K562 treated with DMSO at 1 percent for 48 hours (cell line): Measurements from ENCODE around the gene TTC33. TPM values are rescaled to one million over a fixed set of nuclear protein-coding genes. Genes with fewer than 3 reads are reported as not detected.

ENCODE experiments used
- total RNA-seq: library from RNA; unstranded; fragments of 300-600 nt; gene quantifications from 2 replicates; pipeline ENCODE4 v1.2.3, GENCODE V29; 2022; ENCODE audit warnings: low replicate concordance; ENCODE audit errors: extremely low read depth

Gene TTC33
- total RNA-seq: not detected in 2 replicates

DNA sequence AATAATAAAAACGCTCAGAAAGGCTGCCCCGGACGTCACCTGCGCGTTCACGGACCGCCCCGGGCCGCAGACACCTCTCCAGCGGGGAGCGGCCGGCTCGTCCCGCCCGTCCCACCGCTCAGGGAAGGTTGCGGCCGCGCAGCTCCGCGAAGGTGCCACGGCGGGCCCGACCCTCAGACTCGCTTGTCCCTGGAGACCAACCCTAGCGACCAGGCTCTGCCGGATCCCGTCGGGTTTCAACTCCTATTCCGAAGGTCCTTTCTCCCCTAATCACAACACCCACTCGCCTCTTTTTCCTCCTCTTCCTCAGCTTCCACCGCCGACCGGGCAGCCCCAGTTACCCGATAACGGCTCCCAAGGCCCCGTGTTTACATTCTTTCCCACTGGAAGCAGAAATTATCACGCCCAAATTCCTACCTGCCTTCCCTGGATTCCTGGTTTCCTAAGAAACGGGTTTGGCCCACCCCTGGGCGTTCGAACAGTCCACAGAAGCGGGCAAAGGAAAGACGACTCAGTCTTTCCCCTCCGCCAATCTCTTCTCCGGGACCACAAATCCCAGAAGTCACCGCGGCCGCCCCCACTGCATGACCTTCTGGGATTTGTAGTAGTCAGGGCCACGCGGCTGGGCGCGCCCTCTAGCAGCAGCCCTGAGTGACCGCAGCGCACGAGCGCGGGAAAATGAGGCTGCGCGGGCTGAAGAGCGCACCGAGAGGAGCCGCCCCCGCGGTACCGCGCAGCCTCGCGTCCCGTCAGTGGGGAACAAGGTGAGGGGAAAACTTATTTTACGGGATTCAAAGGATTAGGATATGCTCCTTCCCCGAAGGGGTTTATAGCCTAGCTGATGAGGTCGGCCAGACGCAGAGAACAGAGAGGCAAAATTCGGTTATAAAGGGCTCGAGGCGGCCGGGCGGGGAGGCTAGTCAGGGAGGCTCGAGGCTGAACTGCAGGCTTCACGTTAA, at the start of gene TTC33:
Gene TTC33, minus strand, starts transcription at position 555 of the 959 bp plus-strand sequence. CDS start 8,943 bp downstream, outside the sequence.

DNA sequence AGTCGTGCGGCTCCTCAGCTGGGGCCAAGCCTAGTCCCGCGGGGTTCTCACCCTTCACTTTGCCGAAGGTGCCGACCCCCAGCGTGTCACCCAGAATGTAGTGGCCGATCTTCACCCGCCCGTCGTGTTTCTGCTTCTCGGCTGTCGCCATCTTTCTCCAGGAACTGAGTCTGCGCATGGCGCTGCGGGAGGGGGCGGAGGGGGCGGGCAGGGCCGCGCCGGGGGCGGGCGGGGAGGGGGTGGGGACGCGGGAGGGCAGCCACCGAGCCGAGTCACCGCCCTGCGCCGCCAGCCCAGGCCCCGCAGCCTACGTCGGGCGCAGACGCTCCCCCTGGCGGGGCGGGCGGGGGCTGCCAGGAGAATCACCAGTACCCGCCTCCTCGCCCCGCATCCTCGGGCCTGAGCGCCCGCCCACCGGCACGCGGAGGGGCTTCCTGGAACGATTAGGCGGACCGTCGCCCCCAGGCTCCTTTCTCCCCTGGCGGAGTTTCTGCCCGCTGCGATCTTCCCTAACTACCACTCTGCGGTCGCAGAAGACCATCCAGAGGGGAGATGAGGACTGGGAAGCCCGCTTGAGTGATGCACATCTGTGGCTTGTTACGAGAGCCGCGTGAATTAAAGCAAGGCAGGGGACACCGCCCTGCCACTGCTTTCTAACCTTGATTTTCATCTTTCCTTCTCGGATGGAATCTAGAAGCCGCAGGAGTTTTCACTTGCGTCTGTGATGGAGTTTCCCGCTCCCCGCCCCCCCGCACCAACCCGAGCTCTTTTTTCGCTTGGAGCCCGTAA, 42.4 kb upstream of the TTC33 start, which contains the start of gene PRKAA1:
Gene PRKAA1, minus strand, starts transcription at position 363 of the 789 bp plus-strand sequence. Its CDS starts 185 bp downstream, at position 178.

GRCh38 chr5:40679913-40680681, 75.7 kb downstream of the TTC33 start, which contains the start of gene PTGER4:
PTGER4 (plus strand) TSS chr5:40679915; CDS start chr5:40680994, 1,079 bp downstream.

Other genes with a start within 250 kb of the TTC33 start
- not detected in 2 replicates for gene PTGER4, start 76.0 kb downstream of the TTC33 start, total RNA-seq
- not detected in 2 replicates for gene PRKAA1, start 42.4 kb upstream of the TTC33 start, total RNA-seq
- 2,015 TPM in 1 of 2 replicates, not detected in the other for gene RPL37, start 79.3 kb upstream of the TTC33 start, total RNA-seq
- not detected in 2 replicates for gene CARD6, start 85.4 kb upstream of the TTC33 start, total RNA-seq
- not detected in 2 replicates for gene C7, start 153.5 kb upstream of the TTC33 start, total RNA-seq